Endothelial cell of umbilical vein (primary cell): ENCODE results near the gene GAN. TPM values are rescaled to one million over a fixed set of nuclear protein-coding genes. Genes with fewer than 3 reads are reported as not detected.

ENCODE experiments used
- BruUV-seq: library from RNA; stranded (reverse); fragments of 400-500 nt; replicated peaks from 2 replicates; lab custom pipeline; 2021; lab: Mats Ljungman, UMichigan
- CTCF ChIA-PET: fragments of 300-600, 350-600 bp; sonication (Branson Sonifier 250); formaldehyde crosslinking; loops from one replicate; lab custom pipeline; 2021; ENCODE audit warnings: antibody characterized with exemption, inconsistent platforms; lab: Charles Lee
- POLR2A ChIA-PET: fragments of 300-600, 350-600 bp; sonication (Branson Sonifier 250); formaldehyde crosslinking; loops from one replicate; lab custom pipeline; 2021; ENCODE audit warnings: antibody characterized with exemption, inconsistent platforms; lab: Charles Lee
- DNase-seq: peaks from one replicate; pipeline ENCODE4 v3.0.0-alpha.2; 2011; ENCODE audit warnings: low read depth, low spot score
- FAIRE-seq: peaks from 2 replicates; lab custom pipeline; 2011; peaks lifted over from hg19 to GRCh38; lab: Jason Lieb, UNC
- H2AFZ ChIP-seq: 2 replicates; pipeline ENCODE4 v1.6.0; 2012; ENCODE audit warnings: low read depth, low read length, control low read depth, inconsistent platforms
- H3K27ac ChIP-seq: 2 replicates; pipeline ENCODE4 v1.5.1; 2011; ENCODE audit warnings: low read depth, mild to moderate bottlenecking, control low read depth, low read length, moderate library complexity; ENCODE audit not compliant: insufficient read depth
- H3K27me3 ChIP-seq, 2 experiments: 2 replicates each; pipeline versions ENCODE4 v1.6.0 to v1.6.1; 2011; ENCODE audit warnings: low read length in 2 of 2, mixed read lengths in 1 of 2; ENCODE audit not compliant: control insufficient read depth in 2 of 2, insufficient read depth in 2 of 2
- H3K36me3 ChIP-seq, 2 experiments: 2 replicates in 1 of 2; 3 replicates in 1 of 2; pipeline ENCODE4 v1.5.1; 2011; ENCODE audit warnings: low read length in 2 of 2, mild to moderate bottlenecking in 1 of 2, moderate library complexity in 1 of 2; ENCODE audit not compliant: control insufficient read depth in 2 of 2, insufficient read depth in 2 of 2; ENCODE audit errors: extremely low read depth in 1 of 2
- H3K4me1 ChIP-seq: 3 replicates; pipeline ENCODE4 v1.5.1; 2011; ENCODE audit warnings: mild to moderate bottlenecking, low read length; ENCODE audit not compliant: control insufficient read depth, insufficient read depth; ENCODE audit errors: extremely low read depth
- H3K4me2 ChIP-seq: 2 replicates; pipeline ENCODE4 v1.6.1; 2011; ENCODE audit warnings: low read length, control low read depth, mixed read lengths; ENCODE audit not compliant: insufficient read depth
- H3K4me3 ChIP-seq, 3 experiments: fragments of 200-600 bp in 1 of 3; sonication (generic), shearing (Covaris generic) in 1 of 3; replicated peaks in 1 of 3; 2 replicates each; pipeline ENCODE4 v1.5.1; 2011 to 2016; ENCODE audit warnings: control low read depth in 3 of 3, low read length in 3 of 3, mild to moderate bottlenecking in 2 of 3, inconsistent platforms in 1 of 3, low read depth in 1 of 3, moderate library complexity in 1 of 3; ENCODE audit not compliant: insufficient read depth in 1 of 3
- H3K79me2 ChIP-seq: 2 replicates; pipeline ENCODE4 v1.6.0; 2012; ENCODE audit warnings: low read length, inconsistent platforms; ENCODE audit not compliant: control insufficient read depth, insufficient read depth
- H3K9ac ChIP-seq: replicated peaks from 2 replicates; pipeline ENCODE3; 2011; ENCODE audit warnings: low read length, control low read depth; ENCODE audit not compliant: insufficient read depth; ENCODE audit errors: extremely low read depth
- H3K9me1 ChIP-seq: replicated peaks from 3 replicates; pipeline ENCODE4 v1.6.0; 2011; ENCODE audit warnings: mild to moderate bottlenecking, low read length; ENCODE audit not compliant: control insufficient read depth, insufficient read depth; ENCODE audit errors: extremely low read depth
- H3K9me3 ChIP-seq: replicated peaks from 2 replicates; pipeline ENCODE4 v1.5.1; 2012; ENCODE audit warnings: low read length, inconsistent platforms; ENCODE audit not compliant: control insufficient read depth, insufficient read depth
- H4K20me1 ChIP-seq: replicated peaks from 2 replicates; pipeline ENCODE3; 2011; ENCODE audit warnings: mild to moderate bottlenecking, low read length; ENCODE audit not compliant: control insufficient read depth, insufficient read depth; ENCODE audit errors: extremely low read depth
- MYC ChIP-seq: IDR thresholded peaks from one replicate; pipeline ENCODE4 v1.6.1; 2011; ENCODE audit warnings: mild to moderate bottlenecking, low read depth, low read length
- POLR2AphosphoS5 ChIP-seq: IDR thresholded peaks from 2 replicates; pipeline ENCODE4 v1.6.1; 2012; ENCODE audit warnings: low read depth, mild to moderate bottlenecking, control low read depth, low read length, moderate library complexity; ENCODE audit not compliant: insufficient read depth
- dilution Hi-C: fragments of 300-500 bp; cut with MboI; formaldehyde crosslinking; loops from one replicate; pipeline ENCODE4 v1.15.0; 2019; ENCODE audit warnings: low sequenced_read_pairs; ENCODE audit not compliant: extremely low pct_ligation_motif_present
- intact Hi-C: fragments of 100-400 bp; cut with micrococcal nuclease; formaldehyde crosslinking; loops from one replicate; pipeline ENCODE4 v1.10.0; 2022
- polyA plus RNA-seq, 4 experiments: library from polyadenylated mRNA; depleted of rRNA in 3 of 4; stranded (reverse) in 3 of 4; unstranded in 1 of 4; fragments of >200 nt; gene quantifications; 2 replicates each; pipeline versions ENCODE4 v1.2.1 to v1.2.3, GENCODE V29; 2011 to 2012; ENCODE audit warnings: missing spikeins in 1 of 4
- total RNA-seq: library from RNA; stranded (reverse); gene quantifications from 2 replicates; pipeline ENCODE4 v1.2.3, GENCODE V29; 2021
- TF ChIP-seq, protein P1 (sequence below): IDR thresholded peaks from 2 replicates; pipeline ENCODE4 v1.6.1; 2011; ENCODE audit not compliant: insufficient read depth, insufficient read length

Gene GAN
- total and polyA plus RNA-seq, 2 donors (not counting 3 experiments of a cell fraction or from before 2014, with no cell fraction given): 1.8 to 11.1 TPM

DNA sequence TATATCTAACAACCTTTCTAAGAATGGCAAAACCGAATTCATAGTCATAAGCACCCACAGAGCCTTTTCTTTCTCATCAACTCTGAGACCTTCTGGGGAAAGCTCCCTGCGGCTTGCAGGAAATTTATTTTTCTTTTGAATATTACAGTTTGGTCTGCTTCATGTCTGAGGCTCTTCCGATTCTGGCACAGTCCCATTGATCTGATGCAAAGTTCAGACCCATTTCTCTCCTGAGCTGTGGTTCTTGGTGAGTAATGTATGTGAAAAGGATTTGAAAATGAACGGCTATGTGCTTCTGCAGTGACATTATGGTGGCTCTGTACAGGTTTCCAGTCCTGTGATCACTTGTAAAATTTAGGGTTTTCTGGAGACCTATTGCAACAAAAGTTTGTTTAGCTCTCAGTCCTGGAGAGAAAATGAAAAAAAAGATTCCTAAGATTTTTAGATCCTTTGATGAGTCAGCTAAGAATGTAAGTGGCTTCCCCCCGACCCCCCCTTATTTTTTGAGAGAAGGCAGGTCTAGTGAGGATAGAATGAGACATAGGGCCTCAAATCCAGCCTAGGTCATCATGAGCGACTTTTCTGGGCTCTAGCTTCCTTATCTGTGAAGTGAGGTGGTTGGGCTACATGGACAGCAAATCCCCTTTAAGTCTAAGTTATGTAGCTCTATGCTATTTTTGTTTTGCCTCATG, 4.6 kb downstream of the GAN start:
- H3K4me3 ChIP-seq: no peak overlapping the region
- no TSS peak for BruUV-seq
- H3K4me1 ChIP-seq: peaks cover 5% of the 10 kb centered on the region
- H3K79me2 ChIP-seq: peaks cover 61% of the 10 kb centered on the region
- CTCF ChIA-PET: interaction anchor here (0.5 to 2.4 kb wide), 6 partner anchors 41 to 284 kb away, joined by 3 to 8 read pairs (median 3); partner anchors contain the start of gene ATMIN
- H3K9me1 ChIP-seq: no peaks in the 10 kb centered on the region
- peaks cover 9% of the 10 kb centered on the region for H4K20me1 ChIP-seq
- no peaks in the 10 kb centered on the region for H3K27me3 ChIP-seq
- DNase-seq (no peak), FAIRE-seq (no peak)
- no peak overlapping the region for H3K9ac ChIP-seq
- no peak overlapping the region for H2AFZ ChIP-seq
- intact Hi-C loops: no loop called here
- dilution Hi-C loops: no loop called here
- H3K4me2 ChIP-seq: no peak overlapping the region
- POLR2A ChIA-PET: no interaction called here
- no peaks in the 10 kb centered on the region for H3K9me3 ChIP-seq
- H3K27ac ChIP-seq: no peak overlapping the region
- no peak for TF ChIP-seq MYC
- TF ChIP-seq, protein P1, sequence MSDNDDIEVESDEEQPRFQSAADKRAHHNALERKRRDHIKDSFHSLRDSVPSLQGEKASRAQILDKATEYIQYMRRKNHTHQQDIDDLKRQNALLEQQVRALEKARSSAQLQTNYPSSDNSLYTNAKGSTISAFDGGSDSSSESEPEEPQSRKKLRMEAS: no peak
- no peaks in the 10 kb centered on the region for H3K36me3 ChIP-seq

- H3K9ac ChIP-seq: no peak overlapping the region
- peaks cover 63% of the 10 kb centered on the region for H3K79me2 ChIP-seq
- H2AFZ ChIP-seq: no peak overlapping the region
- peaks cover 9% of the 10 kb centered on the region for H4K20me1 ChIP-seq
- H3K4me1 ChIP-seq: peaks cover under 1% of the 10 kb centered on the region
- no peaks in the 10 kb centered on the region for H3K36me3 ChIP-seq
- BruUV-seq: no TSS peak
- H3K27ac ChIP-seq: no peak overlapping the region
- dilution Hi-C loops (no loop called here), intact Hi-C loops (no loop called here)
- no peak overlapping the region for H3K4me2 ChIP-seq
- FAIRE-seq: no peak
- no peak for DNase-seq
- no peak for TF ChIP-seq POLR2AphosphoS5
- H3K27me3 ChIP-seq: no peaks in the 10 kb centered on the region
- ChIA-PET CTCF (no interaction called here), POLR2A (no interaction called here)
- no peak overlapping the region for H3K4me3 ChIP-seq
- H3K9me1 ChIP-seq: no peaks in the 10 kb centered on the region
- no peaks in the 10 kb centered on the region for H3K9me3 ChIP-seq
Observed at GRCh38 chr16:81321039-81321438, 6.3 kb downstream of the GAN start.
